ENCODE measurements around the gene KCNT1.

GRCh38 chr9:135818718-135819475, 116.9 kb downstream of the KCNT1 start:
- TF ChIP-seq, protein P1, sequence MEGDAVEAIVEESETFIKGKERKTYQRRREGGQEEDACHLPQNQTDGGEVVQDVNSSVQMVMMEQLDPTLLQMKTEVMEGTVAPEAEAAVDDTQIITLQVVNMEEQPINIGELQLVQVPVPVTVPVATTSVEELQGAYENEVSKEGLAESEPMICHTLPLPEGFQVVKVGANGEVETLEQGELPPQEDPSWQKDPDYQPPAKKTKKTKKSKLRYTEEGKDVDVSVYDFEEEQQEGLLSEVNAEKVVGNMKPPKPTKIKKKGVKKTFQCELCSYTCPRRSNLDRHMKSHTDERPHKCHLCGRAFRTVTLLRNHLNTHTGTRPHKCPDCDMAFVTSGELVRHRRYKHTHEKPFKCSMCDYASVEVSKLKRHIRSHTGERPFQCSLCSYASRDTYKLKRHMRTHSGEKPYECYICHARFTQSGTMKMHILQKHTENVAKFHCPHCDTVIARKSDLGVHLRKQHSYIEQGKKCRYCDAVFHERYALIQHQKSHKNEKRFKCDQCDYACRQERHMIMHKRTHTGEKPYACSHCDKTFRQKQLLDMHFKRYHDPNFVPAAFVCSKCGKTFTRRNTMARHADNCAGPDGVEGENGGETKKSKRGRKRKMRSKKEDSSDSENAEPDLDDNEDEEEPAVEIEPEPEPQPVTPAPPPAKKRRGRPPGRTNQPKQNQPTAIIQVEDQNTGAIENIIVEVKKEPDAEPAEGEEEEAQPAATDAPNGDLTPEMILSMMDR (conservative IDR thresholded peaks at IDR 0.05) = no peak
- TF ChIP-seq EZH2 (IDR thresholded peaks at IDR 0.05; ENCODE audit: low read depth) = no peak
